Measurements from ENCODE around the gene PPP4R3C.

GRCh38 chrX:27444093-27444908 is 18.8 kb downstream of the PPP4R3C start:
- TF ChIP-seq POLR2A (IDR thresholded peaks at IDR 0.05) (no peak), CTCF (IDR thresholded peaks at IDR 0.05) (no peak)
